ENCODE measurements around the gene PALLD. TPM values are rescaled to one million over a fixed set of nuclear protein-coding genes. Genes with fewer than 3 reads are reported as not detected.

PALLD gene
- total RNA-seq, 1 experiment from 2014 or later = 6.5 TPM

DNA sequence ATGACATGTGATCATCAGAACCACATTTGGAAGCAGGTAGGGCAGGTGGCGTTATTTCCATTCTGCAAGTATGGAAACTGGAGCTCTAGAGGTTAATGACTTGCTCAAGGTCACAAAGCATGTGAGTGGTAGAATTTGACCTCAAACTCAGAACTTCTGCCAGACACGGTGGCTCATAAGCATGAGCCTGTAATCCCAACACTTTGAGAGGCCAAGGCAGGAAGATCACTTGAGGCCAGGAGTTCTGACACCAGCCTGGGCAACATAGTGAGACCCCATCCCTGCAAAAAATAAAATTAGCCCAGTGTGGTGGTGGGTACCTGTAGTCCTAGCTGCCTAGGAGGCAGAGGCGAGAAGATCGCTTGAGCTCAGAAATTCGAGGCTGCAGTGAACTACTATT is 139.2 kb downstream of the PALLD start:
- no peaks in the 10 kb centered on the region for H3K9me3 ChIP-seq (ENCODE audit: control insufficient read depth, insufficient read depth, low read depth, low read length)
- no peaks in the 10 kb centered on the region for H3K4me1 ChIP-seq (ENCODE audit: control insufficient read depth, insufficient read depth, low read length)
- intact Hi-C loops (cut with micrococcal nuclease; ENCODE audit: unreplicated experiment) = no loop called here
- ChIA-PET CTCF (no interaction called here), POLR2A (no interaction called here)
- ATAC-seq = no peak
- H3K4me3 ChIP-seq (ENCODE audit: low read depth in 2 of 2, low read length in 2 of 2) = no peak overlapping the region
- TF ChIP-seq, protein P1, sequence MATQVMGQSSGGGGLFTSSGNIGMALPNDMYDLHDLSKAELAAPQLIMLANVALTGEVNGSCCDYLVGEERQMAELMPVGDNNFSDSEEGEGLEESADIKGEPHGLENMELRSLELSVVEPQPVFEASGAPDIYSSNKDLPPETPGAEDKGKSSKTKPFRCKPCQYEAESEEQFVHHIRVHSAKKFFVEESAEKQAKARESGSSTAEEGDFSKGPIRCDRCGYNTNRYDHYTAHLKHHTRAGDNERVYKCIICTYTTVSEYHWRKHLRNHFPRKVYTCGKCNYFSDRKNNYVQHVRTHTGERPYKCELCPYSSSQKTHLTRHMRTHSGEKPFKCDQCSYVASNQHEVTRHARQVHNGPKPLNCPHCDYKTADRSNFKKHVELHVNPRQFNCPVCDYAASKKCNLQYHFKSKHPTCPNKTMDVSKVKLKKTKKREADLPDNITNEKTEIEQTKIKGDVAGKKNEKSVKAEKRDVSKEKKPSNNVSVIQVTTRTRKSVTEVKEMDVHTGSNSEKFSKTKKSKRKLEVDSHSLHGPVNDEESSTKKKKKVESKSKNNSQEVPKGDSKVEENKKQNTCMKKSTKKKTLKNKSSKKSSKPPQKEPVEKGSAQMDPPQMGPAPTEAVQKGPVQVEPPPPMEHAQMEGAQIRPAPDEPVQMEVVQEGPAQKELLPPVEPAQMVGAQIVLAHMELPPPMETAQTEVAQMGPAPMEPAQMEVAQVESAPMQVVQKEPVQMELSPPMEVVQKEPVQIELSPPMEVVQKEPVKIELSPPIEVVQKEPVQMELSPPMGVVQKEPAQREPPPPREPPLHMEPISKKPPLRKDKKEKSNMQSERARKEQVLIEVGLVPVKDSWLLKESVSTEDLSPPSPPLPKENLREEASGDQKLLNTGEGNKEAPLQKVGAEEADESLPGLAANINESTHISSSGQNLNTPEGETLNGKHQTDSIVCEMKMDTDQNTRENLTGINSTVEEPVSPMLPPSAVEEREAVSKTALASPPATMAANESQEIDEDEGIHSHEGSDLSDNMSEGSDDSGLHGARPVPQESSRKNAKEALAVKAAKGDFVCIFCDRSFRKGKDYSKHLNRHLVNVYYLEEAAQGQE (IDR thresholded peaks at IDR 0.05; ENCODE audit: insufficient read depth in 1 of 2, low read depth in 2 of 2, low read length in 1 of 2) = no peak
- TF ChIP-seq, protein P2, sequence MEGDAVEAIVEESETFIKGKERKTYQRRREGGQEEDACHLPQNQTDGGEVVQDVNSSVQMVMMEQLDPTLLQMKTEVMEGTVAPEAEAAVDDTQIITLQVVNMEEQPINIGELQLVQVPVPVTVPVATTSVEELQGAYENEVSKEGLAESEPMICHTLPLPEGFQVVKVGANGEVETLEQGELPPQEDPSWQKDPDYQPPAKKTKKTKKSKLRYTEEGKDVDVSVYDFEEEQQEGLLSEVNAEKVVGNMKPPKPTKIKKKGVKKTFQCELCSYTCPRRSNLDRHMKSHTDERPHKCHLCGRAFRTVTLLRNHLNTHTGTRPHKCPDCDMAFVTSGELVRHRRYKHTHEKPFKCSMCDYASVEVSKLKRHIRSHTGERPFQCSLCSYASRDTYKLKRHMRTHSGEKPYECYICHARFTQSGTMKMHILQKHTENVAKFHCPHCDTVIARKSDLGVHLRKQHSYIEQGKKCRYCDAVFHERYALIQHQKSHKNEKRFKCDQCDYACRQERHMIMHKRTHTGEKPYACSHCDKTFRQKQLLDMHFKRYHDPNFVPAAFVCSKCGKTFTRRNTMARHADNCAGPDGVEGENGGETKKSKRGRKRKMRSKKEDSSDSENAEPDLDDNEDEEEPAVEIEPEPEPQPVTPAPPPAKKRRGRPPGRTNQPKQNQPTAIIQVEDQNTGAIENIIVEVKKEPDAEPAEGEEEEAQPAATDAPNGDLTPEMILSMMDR (IDR thresholded peaks at IDR 0.05) = no peak
- no peak for TF ChIP-seq TCF7L2 (IDR thresholded peaks at IDR 0.05; ENCODE audit: low read depth, low read length)
- no peak for TF ChIP-seq POLR2AphosphoS5 (IDR thresholded peaks at IDR 0.05; ENCODE audit: low read depth, low read length)
- no peak for TF ChIP-seq SIN3A (IDR thresholded peaks at IDR 0.05; ENCODE audit: borderline replicate concordance, insufficient read depth, low read depth, low read length)
- H3K27me3 ChIP-seq (ENCODE audit: control insufficient read depth, insufficient read depth, low read length) = peaks cover 3% of the 10 kb centered on the region; the same call in 1 of the 2 replicates
- in situ Hi-C loops (cut with HindIII; ENCODE audit: low pct_unique_long_range_greater_than_20kb, low sequenced_read_pairs) = no loop called here
- H3K36me3 ChIP-seq (ENCODE audit: control insufficient read depth, insufficient read depth, low read length) = no peaks in the 10 kb centered on the region
- BruUV-seq (replicated peaks) = no TSS peak
- H3K27ac ChIP-seq (ENCODE audit: low read length) = no peak overlapping the region
- no peak for DNase-seq (ENCODE audit: low read depth, low spot score)

DNA sequence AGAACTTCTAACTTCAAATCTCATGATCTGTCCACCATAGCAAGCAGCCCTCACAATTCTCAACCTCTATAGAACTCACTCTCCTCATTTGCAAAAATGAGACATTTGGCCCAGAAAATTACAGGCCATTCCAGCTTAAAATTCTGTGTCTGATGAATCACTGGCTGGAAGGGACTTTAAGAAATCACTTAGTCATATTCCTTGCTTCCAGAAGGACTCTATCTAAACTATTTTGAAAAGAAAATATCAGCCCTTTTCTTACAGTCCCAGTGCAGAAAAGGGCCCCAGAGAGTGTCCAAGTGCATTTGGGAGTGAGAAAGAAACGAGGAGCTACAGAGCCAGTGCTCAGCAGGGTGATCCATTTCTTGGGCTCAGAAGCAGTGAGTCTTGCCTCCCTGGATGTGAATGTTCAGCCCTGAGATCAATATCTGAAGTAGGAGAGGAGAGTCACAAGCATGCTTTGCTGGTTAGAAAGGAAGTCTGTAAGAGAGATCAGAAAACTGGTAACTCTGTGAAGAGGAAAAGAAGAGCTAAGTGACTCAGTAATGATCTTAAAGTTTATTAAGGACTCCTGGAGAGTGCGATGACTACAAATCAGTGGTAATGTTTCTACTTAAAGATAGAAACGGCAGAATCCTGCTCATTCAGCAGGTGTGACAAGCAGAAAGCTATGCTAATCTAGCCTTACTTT is 139.8 kb downstream of the PALLD start:
- no peaks in the 10 kb centered on the region for H3K9me3 ChIP-seq (ENCODE audit: control insufficient read depth, insufficient read depth, low read depth, low read length)
- H3K27me3 ChIP-seq (ENCODE audit: control insufficient read depth, insufficient read depth, low read length) = peaks cover 3% of the 10 kb centered on the region; the same call in 1 of the 2 replicates
- H3K36me3 ChIP-seq (ENCODE audit: control insufficient read depth, insufficient read depth, low read length) = no peaks in the 10 kb centered on the region
- ATAC-seq (no peak), DNase-seq (ENCODE audit: low read depth, low spot score) (no peak)
- ChIA-PET CTCF (no interaction called here), POLR2A (interaction anchor here (0.6 kb wide), 1 partner anchor 29 kb away, joined by 3 read pairs; no protein-coding TSS in a partner anchor)
- no TSS peak for BruUV-seq (replicated peaks)
- intact Hi-C loops (cut with micrococcal nuclease; ENCODE audit: unreplicated experiment) (no loop called here), in situ Hi-C loops (cut with HindIII; ENCODE audit: low pct_unique_long_range_greater_than_20kb, low sequenced_read_pairs) (no loop called here)
- TF ChIP-seq, protein P1 (IDR thresholded peaks at IDR 0.05; ENCODE audit: insufficient read depth in 1 of 2, low read depth in 2 of 2, low read length in 1 of 2) = no peak
- TF ChIP-seq, protein P2 (IDR thresholded peaks at IDR 0.05) = no peak
- TF ChIP-seq TCF7L2 (IDR thresholded peaks at IDR 0.05; ENCODE audit: low read depth, low read length) = no peak
- H3K4me1 ChIP-seq (ENCODE audit: control insufficient read depth, insufficient read depth, low read length) = no peaks in the 10 kb centered on the region
- H3K27ac ChIP-seq (ENCODE audit: low read length) = no peak overlapping the region
- H3K4me3 ChIP-seq (ENCODE audit: low read depth in 2 of 2, low read length in 2 of 2) = no peak overlapping the region

All from Panc1 (cell line).